ENCODE data around the gene OAT. TPM values are rescaled to one million over a fixed set of nuclear protein-coding genes. Genes with fewer than 3 reads are reported as not detected.

The OAT gene
- total and polyA plus RNA-seq, 2 of the 4 experiments (the other 2 are of a cell fraction) = 110 to 152 TPM

GRCh38 chr10:124369066-124369465 lies 49.7 kb downstream of the OAT start:
- no peak for TF ChIP-seq BHLHE40 (IDR thresholded peaks at IDR 0.05; ENCODE audit: low read depth, low read length)
- TF ChIP-seq POLR2A (IDR thresholded peaks at IDR 0.05; ENCODE audit: low read depth, low read length) = no peak
- no peak for TF ChIP-seq NFE2L2 (IDR thresholded peaks at IDR 0.05; ENCODE audit: low read depth, low read length)
- no peak for TF ChIP-seq SMC3 (IDR thresholded peaks at IDR 0.05; ENCODE audit: low read depth, low read length)
- no peak for TF ChIP-seq CTCF (conservative IDR thresholded peaks at IDR 0.05; ENCODE audit: low read depth, low read length)
- TF ChIP-seq RCOR1 (IDR thresholded peaks at IDR 0.05; ENCODE audit: insufficient replicate concordance, low read length) = no peak
- TF ChIP-seq CEBPB (IDR thresholded peaks at IDR 0.05; ENCODE audit: low read depth, low read length) = no peak
- no peak overlapping the region for H3K4ac ChIP-seq (ENCODE audit: low read depth, low read length)
- H2AK9ac ChIP-seq (replicated peaks; ENCODE audit: low read depth, low read length, poor library complexity) = no peak overlapping the region
- H2AFZ ChIP-seq (replicated peaks; ENCODE audit: low read length, poor library complexity) = no peak overlapping the region
- H3K79me1 ChIP-seq (ENCODE audit: low read depth in 1 of 2, low read length in 2 of 2) = no peaks in the 10 kb centered on the region
- no peak overlapping the region for H3K4me3 ChIP-seq (ENCODE audit: insufficient read depth, low read depth, low read length)
- DNase-seq (no peak), ATAC-seq (ENCODE audit: low read depth) (no peak)
- no peaks in the 10 kb centered on the region for H3K9me1 ChIP-seq (ENCODE audit: insufficient read depth, low read length)
- intact Hi-C loops (cut with micrococcal nuclease) (no loop called here), in situ Hi-C loops (cut with MboI; ENCODE audit: low sequenced_read_pairs) (no loop called here), dilution Hi-C loops (cut with HindIII; ENCODE audit: low sequenced_read_pairs, unreplicated experiment) (no loop called here)
- peaks cover 2% of the 10 kb centered on the region for H3K27me3 ChIP-seq (ENCODE audit: control insufficient read depth, insufficient read depth, low read length)
- H3K14ac ChIP-seq (replicated peaks; ENCODE audit: low read depth, low read length) = no peak overlapping the region
- H3K18ac ChIP-seq (ENCODE audit: low read depth, low read length) = no peak overlapping the region
- no peaks in the 10 kb centered on the region for H3K36me3 ChIP-seq (ENCODE audit: control insufficient read depth, insufficient read depth, low read length)
- H4K5ac ChIP-seq (ENCODE audit: low read depth, low read length) = no peak overlapping the region
- no peak overlapping the region for H3K4me2 ChIP-seq (ENCODE audit: low read depth, low read length)
- H2BK15ac ChIP-seq (ENCODE audit: low read depth, low read length) = no peak overlapping the region
- H2BK5ac ChIP-seq (ENCODE audit: low read depth, low read length, poor library complexity, severe bottlenecking) = no peak overlapping the region
- WGBS, 2 experiments (ENCODE audit: extremely low coverage in 2 of 2, insufficient read length in 1 of 2) = 100% methylated on average over 1 of the region's 4 CpGs; no CpG with 5 or more reads in 1 of the 2 experiments
- ChIA-PET CTCF (no interaction called here), POLR2A (ENCODE audit: unreplicated experiment) (no interaction called here)
- no peak overlapping the region for H4K91ac ChIP-seq (ENCODE audit: insufficient read depth, low read depth, low read length)
- no TSS peak for BruUV-seq (replicated peaks)
- no peaks in the 10 kb centered on the region for H3K4me1 ChIP-seq (ENCODE audit: control insufficient read depth, insufficient read depth, low read length)
- no peak overlapping the region for H2AK5ac ChIP-seq (ENCODE audit: low read depth, low read length)
- H2BK120ac ChIP-seq (ENCODE audit: low read depth, low read length) = no peak overlapping the region
- no peak overlapping the region for H3K27ac ChIP-seq (ENCODE audit: insufficient read depth, low read length)
- H4K20me1 ChIP-seq (ENCODE audit: insufficient read depth, low read length) = no peaks in the 10 kb centered on the region
- no peak overlapping the region for H3K9ac ChIP-seq (ENCODE audit: low read depth, low read length)
- no peak overlapping the region for H3K56ac ChIP-seq (ENCODE audit: extremely low read depth, insufficient read depth, low read length)
- H2BK20ac ChIP-seq (ENCODE audit: low read depth, low read length) = no peak overlapping the region
- no peak overlapping the region for H3K23ac ChIP-seq (ENCODE audit: low read depth, low read length)
- no peak overlapping the region for H4K8ac ChIP-seq (ENCODE audit: low read depth in 2 of 2, low read length in 2 of 2)
- no peaks in the 10 kb centered on the region for H3K9me3 ChIP-seq (ENCODE audit: control insufficient read depth, insufficient read depth, low read length)
